Measurements from ENCODE around the gene SOHLH2.

SOHLH2 gene

DNA sequence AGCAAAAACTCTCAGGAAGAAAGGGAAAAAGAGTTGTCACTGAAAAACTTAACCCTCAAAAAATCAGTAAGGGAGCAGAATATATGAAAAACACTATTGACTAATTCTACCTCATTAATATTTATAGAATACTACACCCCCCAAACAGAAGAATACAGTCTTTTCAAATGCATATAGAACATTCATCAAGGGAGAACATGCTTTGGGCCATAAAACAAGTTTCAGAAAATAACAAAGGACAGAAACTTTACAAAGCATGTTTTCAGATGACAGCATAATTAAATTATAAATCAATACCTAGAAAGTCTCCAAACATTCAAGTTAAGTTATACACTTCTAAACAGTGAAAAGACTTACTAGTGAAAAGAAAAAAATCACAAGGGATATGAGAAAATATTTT lies 30.5 kb downstream of the SOHLH2 start:
- no peak for DNase-seq

GRCh38 chr13:36175621-36176020 lies 38.7 kb downstream of the SOHLH2 start:
- no peak for DNase-seq

GRCh38 chr13:36174923-36175322 lies 39.4 kb downstream of the SOHLH2 start:
- no peak for DNase-seq

DNA sequence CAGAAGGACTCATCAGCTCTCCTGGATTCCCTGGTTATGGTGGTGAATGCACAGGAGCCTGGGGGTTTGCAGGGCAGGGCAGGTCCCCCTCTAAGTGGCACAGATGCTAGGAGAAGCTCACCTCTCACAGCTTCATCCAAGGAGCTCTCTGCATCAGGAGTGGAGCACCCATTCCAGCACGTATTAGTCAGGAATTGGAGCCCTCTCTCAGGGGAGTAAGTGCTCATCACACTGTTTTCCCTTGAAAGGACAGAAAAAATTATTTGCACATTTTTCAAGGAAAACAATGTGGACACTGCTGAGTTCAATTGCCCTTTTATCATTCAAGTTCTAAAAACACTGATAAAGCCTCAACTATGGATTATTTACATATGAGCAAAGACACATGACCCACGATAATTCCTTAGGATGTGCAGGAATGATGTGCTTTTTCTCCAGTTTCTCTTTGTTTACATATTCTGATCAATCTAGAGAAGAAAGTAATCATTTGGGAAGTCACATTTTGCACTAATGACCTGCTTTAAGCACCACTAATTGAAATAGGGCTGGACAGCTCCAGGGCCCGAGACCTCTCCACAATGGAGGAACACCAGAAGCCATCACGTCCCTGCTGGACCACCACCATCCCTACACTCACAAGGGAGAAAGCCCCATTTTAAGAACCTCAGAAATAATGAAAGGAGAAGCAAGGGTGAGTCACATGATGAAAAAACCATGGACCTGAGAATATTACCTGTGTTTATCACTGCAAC lies 40.6 kb downstream of the SOHLH2 start:
- DNase-seq, result no peak

DNA sequence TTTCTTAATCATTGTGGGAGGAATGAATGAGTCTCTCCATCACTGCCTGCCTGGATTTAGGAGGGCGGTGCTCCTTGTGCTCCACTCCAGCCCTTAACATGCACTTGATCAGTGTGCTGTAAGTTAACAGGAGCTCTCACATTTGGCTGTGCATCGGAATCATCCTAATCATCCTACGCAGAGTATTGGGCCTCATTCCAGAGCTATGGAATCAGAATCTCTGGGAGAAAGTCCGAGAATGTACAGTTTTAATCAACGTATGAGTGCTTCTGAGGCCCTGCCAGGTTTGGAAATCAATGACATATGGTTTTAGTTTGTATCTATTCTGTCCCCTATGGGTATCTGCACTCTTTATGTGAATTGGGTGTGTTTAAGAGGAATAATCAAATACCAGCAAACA lies 48.3 kb downstream of the SOHLH2 start:
- DNase-seq, result no peak

GRCh38 chr13:36163809-36164308 lies 50.5 kb downstream of the SOHLH2 start:
- DNase-seq, result no peak

DNA sequence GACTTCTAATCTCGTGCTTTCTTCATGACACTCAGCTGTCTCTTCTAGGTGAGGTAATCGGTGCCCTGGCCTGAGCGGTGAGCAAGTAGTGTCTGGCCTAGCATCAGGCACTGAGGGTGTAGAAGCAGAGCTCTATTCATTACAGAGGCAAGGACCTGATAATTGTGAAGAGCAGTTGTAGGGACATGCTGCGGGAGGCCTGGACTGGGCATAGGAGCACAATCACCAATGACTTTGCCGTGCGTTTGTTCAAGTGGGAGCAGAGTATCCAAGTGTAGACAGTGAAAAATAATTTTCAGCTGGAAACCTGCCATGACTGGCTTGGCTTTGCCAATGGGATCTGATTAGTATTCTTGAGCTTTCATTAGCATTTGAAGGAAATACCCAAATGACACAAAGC lies 51.1 kb downstream of the SOHLH2 start:
- no peak for DNase-seq

DNA sequence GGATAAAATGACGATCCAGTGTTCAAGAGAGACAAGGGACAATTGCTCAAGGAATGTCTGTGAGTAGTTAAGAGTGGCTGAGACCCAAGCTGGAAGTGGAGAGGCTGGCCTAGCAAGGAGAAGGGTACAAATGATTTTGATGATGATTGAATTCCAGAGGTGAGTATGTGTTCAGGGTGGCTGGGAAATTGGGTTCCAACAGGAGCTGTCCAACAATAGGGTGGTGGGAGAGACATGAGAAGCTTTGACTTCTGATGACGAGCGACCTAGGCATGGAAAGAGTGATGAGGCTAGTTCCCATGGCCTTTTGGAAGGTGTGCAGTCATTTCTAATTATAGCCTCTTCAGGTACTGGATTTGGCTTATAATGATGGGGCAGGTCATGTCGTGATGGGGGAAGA lies 54.1 kb downstream of the SOHLH2 start:
- no peak for DNase-seq

DNA sequence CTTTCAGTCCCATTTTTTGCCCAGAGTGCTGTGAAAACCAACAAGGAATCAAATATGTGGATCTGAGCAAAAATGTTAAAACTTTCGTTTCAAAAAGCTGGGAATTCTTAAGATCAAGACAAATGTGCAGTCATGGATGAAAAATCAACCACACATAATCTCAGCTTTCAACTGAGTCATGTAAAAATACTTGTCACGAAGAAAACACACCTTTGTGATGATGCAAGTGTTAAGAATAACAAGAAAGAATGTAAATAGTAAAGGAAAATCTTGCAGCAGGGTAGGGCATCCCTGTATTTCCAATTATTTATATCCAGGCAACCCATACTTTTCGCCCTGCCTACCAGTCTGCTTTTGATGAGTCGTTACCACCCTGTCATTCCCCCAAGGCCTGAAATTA lies 55.7 kb downstream of the SOHLH2 start:
- no peak for DNase-seq

- DNase-seq, result no peak
These were observed 56.9 kb downstream of the SOHLH2 start for GRCh38 chr13:36157480-36157879.

GRCh38 chr13:36154567-36155291 lies 59.6 kb downstream of the SOHLH2 start:
- DNase-seq, result no peak

- DNase-seq, result no peak
These were observed 62.8 kb downstream of the SOHLH2 start for GRCh38 chr13:36151591-36151990.

DNA sequence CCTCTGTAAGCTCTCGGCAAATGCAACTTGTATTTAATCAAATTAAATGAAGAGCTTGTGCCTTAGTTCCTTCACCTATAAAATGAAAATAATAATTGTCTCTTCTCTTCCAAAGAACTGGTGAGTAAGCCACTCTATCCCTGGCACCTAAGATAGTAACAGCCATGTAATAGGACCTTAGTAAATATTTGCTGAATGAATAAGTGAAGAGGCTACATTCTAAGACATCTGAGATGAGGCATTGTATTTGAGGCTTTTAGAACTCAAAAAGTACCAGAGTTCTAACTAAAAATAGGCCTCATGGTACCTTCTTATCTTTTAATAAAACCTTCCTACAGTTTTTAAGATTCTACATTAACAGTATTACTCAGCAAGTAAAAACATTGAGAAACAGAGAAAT lies 65.9 kb downstream of the SOHLH2 start:
- no peak for DNase-seq

DNA sequence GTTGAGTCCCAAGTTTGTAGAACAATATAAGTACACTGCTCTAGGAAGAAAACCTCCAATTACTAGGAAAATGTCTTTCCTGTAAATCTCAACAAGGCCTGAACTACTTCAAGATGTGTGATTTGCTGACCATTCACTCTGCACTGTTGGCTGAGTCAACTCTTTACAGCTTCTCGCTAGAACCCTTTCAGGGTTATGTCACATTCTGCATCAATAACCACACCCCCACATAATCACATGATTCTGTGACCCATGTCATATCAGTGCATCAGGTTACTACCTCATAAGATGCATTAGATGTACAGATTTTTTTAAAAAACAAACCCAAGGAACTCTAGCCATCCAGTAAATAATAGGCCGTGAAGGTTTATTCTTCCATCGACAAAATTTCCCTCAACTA lies 67.0 kb downstream of the SOHLH2 start:
- DNase-seq, result no peak

- DNase-seq, result no peak
These were observed 67.7 kb downstream of the SOHLH2 start for GRCh38 chr13:36146511-36147269.

- DNase-seq, result no peak
These were observed 70.6 kb downstream of the SOHLH2 start for GRCh38 chr13:36143738-36144137.

GRCh38 chr13:36142735-36143134 lies 71.6 kb downstream of the SOHLH2 start:
- no peak for DNase-seq

DNA sequence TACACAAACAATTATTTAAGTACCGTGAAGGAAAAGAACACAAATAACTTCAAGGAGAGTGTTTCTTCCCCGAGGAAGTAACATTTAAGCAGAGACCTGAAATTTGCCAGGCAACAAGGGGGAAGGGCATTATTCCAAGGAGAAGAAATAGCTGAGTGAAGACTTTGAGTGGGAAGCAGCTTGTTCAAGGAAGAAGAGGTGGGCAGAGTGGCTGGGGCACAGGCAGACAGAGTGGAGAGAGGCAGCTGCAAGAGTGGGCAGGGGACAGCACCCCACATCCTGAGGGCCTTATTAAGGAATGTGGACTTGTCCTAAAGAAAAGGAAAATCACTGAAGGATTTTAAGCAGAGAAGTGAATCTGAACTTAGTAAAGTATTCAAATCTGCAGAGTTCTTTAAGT lies 78.5 kb downstream of the SOHLH2 start:
- no peak for DNase-seq

GRCh38 chr13:36134632-36135031 lies 79.7 kb downstream of the SOHLH2 start:
- no peak for DNase-seq

DNA sequence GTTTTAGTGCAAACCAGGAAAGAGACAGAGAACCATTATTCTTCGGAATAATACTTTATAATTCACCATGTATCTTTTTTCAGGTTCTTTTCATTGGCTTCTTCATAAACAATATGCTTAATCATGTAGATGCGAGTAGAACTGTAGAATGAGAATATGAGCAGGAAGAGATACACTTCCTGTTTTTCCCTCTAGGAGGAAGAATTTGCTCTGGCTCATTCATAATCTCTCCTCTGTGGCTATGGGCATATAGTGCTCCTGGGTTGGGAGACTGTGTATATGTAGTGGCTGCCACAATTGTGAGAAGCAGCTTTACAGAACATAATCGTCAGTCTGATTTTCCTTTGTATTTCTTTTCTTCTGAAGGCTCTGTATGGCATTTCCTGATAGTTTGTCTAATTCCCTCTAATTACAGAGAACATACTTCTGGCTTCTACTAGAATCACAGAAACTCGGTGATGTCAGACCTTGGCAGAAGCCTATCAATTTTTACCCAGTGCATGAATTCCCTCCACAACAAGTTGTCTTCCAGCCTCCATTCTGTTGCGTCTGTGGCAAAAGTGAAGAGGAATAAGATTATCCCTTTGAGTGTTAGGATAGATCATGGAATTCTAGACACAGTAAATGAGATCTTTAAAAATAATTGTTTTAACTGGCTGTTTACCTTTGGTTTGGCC lies 80.3 kb downstream of the SOHLH2 start:
- no peak for DNase-seq

GRCh38 chr13:36132376-36132775 lies 82.0 kb downstream of the SOHLH2 start:
- no peak for DNase-seq

- no peak for DNase-seq
These were observed 82.4 kb downstream of the SOHLH2 start for GRCh38 chr13:36131931-36132297.

Data from stimulated activated CD4-positive, alpha-beta T cell treated with anti-CD3 and anti-CD28 coated beads, Interleukin-4, amount 100 ng/mL, for 1 hour (primary cell).